DOHH2 (cell line): ENCODE data around the gene LONP2.

ENCODE experiments used
- H3F3A ChIP-seq: fragments of 200-600 bp; sonication (generic), shearing (Covaris generic); 2 replicates; pipeline ENCODE4 v1.6.0; 2016; ENCODE audit warnings: antibody characterized with exemption, mild to moderate bottlenecking; ENCODE audit not compliant: control insufficient read depth, insufficient read depth
- H3K27ac ChIP-seq: fragments of 200-600 bp; sonication (generic); 2 replicates; pipeline ENCODE4 v1.5.1; 2014; ENCODE audit warnings: low read depth, mild to moderate bottlenecking, low read length, moderate library complexity
- H3K27me3 ChIP-seq: fragments of 200-600 bp; sonication (generic); 2 replicates; pipeline ENCODE4 v1.6.1; 2014; ENCODE audit warnings: mild to moderate bottlenecking, low read length, mixed read lengths; ENCODE audit not compliant: control insufficient read depth
- H3K36me3 ChIP-seq: fragments of 200-600 bp; sonication (generic); 2 replicates; pipeline ENCODE4 v1.6.1; 2014; ENCODE audit warnings: mild to moderate bottlenecking, low read length, moderate library complexity, mixed read lengths; ENCODE audit not compliant: control insufficient read depth
- H3K4me1 ChIP-seq: fragments of 200-600 bp; sonication (generic); 2 replicates; pipeline ENCODE4 v1.6.1; 2014; ENCODE audit warnings: mild to moderate bottlenecking, low read length, mixed read lengths; ENCODE audit not compliant: control insufficient read depth
- H3K4me2 ChIP-seq: fragments of 200-600 bp; sonication (generic); 2 replicates; pipeline ENCODE4 v1.6.0; 2014; ENCODE audit warnings: mild to moderate bottlenecking, low read length, moderate library complexity
- H3K4me3 ChIP-seq: fragments of 200-600 bp; sonication (generic); 2 replicates; pipeline ENCODE4 v1.5.1; 2014; ENCODE audit warnings: mild to moderate bottlenecking, low read length, mixed read lengths
- H3K79me2 ChIP-seq: fragments of 200-600 bp; sonication (generic); 2 replicates; pipeline ENCODE4 v1.6.1; 2014; ENCODE audit warnings: mild to moderate bottlenecking, low read length, mixed read lengths; ENCODE audit not compliant: control insufficient read depth
- H3K9me2 ChIP-seq: fragments of 200-600 bp; sonication (generic); replicated peaks from 2 replicates; pipeline ENCODE4 v1.6.1; 2014; ENCODE audit warnings: mild to moderate bottlenecking, low read length, mixed read lengths; ENCODE audit not compliant: control insufficient read depth
- H3K9me3 ChIP-seq: fragments of 200-600 bp; sonication (generic); 2 replicates; pipeline ENCODE4 v1.6.1; 2014; ENCODE audit warnings: antibody characterized with exemption, low read length, mixed read lengths; ENCODE audit not compliant: control insufficient read depth, insufficient read depth
- H4K20me1 ChIP-seq: fragments of 200-600 bp; sonication (generic); 2 replicates; pipeline ENCODE4 v1.6.0; 2014; ENCODE audit warnings: low read depth, mild to moderate bottlenecking, antibody characterized with exemption, low read length, moderate library complexity; ENCODE audit not compliant: control insufficient read depth, insufficient read depth
- CTCF ChIP-seq: fragments of 200-600 bp; sonication (generic); IDR thresholded peaks from one replicate; pipeline ENCODE4 v1.5.1; 2014; ENCODE audit warnings: antibody characterized with exemption, mild to moderate bottlenecking, low read depth, low read length; ENCODE audit not compliant: poor library complexity, severe bottlenecking
- EZH2phosphoT487 ChIP-seq: fragments of 200-600 bp; sonication (generic); IDR thresholded peaks from 2 replicates; pipeline ENCODE4 v1.6.1; 2017; ENCODE audit warnings: borderline replicate concordance, mild to moderate bottlenecking, antibody characterized with exemption, low read length, moderate library complexity, mixed read lengths

The LONP2 gene

GRCh38 chr16:48201515-48202201 lies 42.4 kb upstream of the LONP2 start:
- TF ChIP-seq EZH2phosphoT487 (no peak), CTCF (no peak)
- Histone ChIP-seq H3K27me3 (no peaks in the 10 kb centered on the region), H3K79me2 (no peaks in the 10 kb centered on the region), H3K27ac (no peak overlapping the region), H3F3A (no peaks in the 10 kb centered on the region), H3K36me3 (no peaks in the 10 kb centered on the region), H3K9me3 (no peaks in the 10 kb centered on the region), H3K4me3 (no peak overlapping the region), H3K9me2 (no peaks in the 10 kb centered on the region), H3K4me1 (no peaks in the 10 kb centered on the region), H4K20me1 (no peaks in the 10 kb centered on the region), H3K4me2 (no peak overlapping the region)

DNA sequence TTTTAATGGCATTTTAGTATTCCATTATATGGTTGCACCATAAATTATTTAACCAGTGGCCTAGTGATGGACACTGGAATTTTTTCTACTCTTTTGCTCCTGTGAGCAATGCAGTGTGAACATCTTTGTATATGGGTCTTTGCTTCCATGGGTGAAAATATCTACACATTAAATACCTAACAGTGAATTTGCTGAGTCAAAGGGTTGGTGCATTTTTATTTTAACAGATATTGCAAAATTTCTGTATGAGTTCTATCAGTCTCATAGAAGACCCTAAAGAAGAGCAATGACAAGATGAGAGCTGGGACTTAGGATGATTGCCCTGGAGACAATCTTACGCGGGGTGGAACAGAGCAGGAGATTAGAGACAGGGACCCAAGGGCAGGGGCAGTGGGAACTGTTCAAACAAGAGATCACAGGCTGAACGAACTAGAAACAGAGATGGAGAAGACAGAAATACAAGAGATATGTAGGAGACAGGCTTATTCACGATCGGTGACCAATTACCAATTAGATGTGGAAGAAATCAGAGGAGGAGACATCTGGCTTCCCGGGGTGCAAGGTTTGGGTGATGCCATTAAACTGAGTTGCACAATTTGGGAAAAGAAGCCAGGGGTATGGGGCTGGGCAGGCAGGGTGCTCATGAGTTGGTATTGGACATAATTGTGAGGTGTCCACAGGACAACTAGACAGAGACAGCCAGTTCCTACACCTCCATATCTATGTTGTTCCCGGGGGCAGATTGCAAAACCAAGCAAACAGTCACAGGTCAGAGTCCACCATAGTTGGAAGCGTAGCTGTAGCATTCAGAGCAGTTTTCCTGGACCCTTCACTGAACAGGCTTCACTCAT lies 39.9 kb upstream of the LONP2 start:
- H3K9me2 ChIP-seq, result no peaks in the 10 kb centered on the region
- H3K4me2 ChIP-seq, result no peak overlapping the region
- no peak overlapping the region for H3K27ac ChIP-seq
- H3K4me1 ChIP-seq, result no peaks in the 10 kb centered on the region
- TF ChIP-seq CTCF (no peak), EZH2phosphoT487 (no peak)
- H3K4me3 ChIP-seq, result no peak overlapping the region
- H3K9me3 ChIP-seq, result no peaks in the 10 kb centered on the region
- H3K27me3 ChIP-seq, result no peaks in the 10 kb centered on the region
- no peaks in the 10 kb centered on the region for H3K36me3 ChIP-seq
- H3F3A ChIP-seq, result no peaks in the 10 kb centered on the region
- H4K20me1 ChIP-seq, result no peaks in the 10 kb centered on the region
- H3K79me2 ChIP-seq, result no peaks in the 10 kb centered on the region

DNA sequence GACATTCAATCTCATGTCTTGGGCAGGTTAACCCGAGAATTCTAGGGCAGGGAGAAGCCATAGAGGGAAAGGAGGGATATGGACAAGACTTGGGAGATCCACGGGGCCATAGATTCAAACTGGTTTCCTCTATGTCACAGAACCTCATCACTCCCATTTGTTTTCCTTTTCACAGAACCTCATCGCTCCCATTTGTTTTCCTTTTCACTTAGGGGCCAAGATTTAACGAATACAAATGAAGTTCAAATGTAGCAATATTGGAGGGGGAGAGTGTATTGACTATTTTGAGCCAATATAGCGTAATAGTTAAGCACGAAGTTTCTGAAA lies 39.3 kb upstream of the LONP2 start:
- Histone ChIP-seq H3K9me3 (no peaks in the 10 kb centered on the region), H3K4me3 (no peak overlapping the region), H3K36me3 (no peaks in the 10 kb centered on the region), H3F3A (no peaks in the 10 kb centered on the region), H3K27me3 (no peaks in the 10 kb centered on the region), H4K20me1 (no peaks in the 10 kb centered on the region), H3K4me1 (no peaks in the 10 kb centered on the region), H3K4me2 (no peak overlapping the region), H3K79me2 (no peaks in the 10 kb centered on the region), H3K9me2 (no peaks in the 10 kb centered on the region), H3K27ac (no peak overlapping the region)
- no peak for TF ChIP-seq EZH2phosphoT487
- no peak for TF ChIP-seq CTCF
